Endothelial cell of hepatic sinusoid (primary cell): ENCODE results near the gene TRIB2.

Experiments
- in situ Hi-C: cut with HindIII; loops from 2 replicates; pipeline ENCODE4 v1.10.0; 2017; ENCODE audit warnings: low sequenced_read_pairs

Gene TRIB2

DNA sequence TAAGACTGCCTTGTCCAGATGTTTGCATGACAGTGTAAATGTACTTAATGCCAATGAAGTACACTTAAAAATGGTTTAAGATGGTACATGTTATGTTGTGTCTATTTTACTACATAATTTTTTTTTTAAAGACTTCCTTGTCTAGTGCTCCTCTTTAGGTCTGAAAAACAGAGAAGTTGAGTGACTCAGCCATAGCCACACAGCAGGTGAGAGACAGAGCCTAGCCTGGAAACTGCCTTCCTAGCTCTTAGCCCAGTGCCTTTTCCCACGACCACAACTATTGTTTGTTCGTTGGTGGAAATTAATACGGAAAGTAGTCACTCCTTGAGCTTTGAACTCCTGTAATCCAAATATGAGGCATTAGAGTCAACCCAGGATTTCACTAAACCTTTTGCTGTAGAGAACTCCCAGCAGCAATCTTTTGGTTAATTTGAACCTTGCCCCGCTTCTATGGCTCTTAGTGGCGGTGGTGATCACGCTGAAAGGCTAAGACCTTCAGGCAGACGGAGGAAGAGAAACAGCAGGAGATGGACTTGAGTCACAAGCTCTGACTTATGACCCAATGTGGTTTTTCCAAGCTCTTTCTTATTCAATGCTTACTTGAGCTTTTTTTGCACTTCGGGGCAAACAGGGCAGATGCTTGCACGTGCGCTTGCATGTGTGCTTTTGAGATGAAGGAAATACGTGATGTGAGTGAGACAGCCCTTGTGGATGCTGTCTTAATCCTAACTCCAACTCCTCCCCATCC lies 21.2 kb downstream of the TRIB2 start:
- in situ Hi-C loops, result no loop called here

DNA sequence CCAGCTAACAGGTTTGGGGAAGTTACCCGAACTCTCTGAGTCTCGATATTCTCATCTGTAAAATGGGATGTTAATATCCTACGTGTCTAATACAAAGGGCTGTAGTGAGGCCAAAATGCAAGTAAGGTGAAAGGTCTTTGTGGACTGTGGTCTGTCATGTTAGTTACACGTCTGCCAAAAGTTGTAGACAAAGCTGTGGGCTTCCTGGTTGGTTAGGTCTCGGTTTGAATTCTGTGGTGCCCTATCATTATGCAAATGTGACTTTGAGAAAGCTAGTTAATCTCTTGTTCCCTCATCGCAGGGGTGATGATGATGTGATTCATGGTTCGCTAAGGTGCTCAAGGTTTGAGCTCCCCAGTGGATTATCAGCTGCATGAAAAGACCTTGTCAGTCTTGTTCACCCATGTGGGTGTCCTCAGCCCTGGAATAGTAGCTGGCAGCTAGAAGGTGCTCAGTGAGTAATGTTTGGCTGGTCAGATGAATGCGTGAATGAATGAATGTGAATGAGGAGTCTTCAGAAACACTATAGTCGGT lies 23.1 kb downstream of the TRIB2 start:
- in situ Hi-C loops, result no loop called here

DNA sequence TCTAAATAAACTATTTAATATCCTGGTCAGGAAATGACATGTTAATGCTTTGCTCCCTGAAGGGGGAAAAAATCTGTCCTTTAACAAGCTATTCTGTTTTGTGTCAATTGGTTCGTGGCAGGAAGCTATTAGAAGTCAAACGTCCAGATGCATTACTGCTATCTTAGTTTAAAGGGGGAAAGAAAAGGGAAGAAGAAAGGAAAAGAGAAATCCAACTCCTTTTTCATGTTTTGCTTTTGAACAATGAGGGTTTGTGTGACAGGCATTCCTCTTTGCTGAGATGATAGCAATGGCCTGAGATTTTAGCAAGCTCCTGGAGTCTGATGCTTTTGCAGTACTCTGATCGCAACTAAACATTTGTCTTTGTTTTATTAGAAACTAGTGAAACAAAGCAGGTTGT lies 24.6 kb downstream of the TRIB2 start:
- in situ Hi-C loops, result no loop called here

DNA sequence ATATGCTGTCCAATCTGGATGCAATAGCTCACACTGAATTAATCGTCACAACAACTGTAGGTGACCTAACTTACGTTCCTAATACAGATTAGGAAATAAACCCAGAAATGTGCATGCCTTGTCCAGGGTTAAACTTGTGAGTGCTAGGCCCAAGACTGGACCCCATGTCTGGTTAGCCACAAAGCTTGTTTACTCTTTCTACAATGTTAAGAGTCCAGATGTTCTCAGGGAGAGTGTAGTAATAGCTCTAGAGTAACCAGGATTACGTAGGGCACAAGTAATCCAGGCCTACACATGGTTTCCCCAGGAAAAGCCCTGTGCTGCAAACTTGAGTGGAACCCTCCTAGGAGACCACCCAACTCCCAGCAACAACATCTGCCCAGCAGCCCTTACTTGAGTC lies 26.2 kb downstream of the TRIB2 start:
- in situ Hi-C loops, result no loop called here

DNA sequence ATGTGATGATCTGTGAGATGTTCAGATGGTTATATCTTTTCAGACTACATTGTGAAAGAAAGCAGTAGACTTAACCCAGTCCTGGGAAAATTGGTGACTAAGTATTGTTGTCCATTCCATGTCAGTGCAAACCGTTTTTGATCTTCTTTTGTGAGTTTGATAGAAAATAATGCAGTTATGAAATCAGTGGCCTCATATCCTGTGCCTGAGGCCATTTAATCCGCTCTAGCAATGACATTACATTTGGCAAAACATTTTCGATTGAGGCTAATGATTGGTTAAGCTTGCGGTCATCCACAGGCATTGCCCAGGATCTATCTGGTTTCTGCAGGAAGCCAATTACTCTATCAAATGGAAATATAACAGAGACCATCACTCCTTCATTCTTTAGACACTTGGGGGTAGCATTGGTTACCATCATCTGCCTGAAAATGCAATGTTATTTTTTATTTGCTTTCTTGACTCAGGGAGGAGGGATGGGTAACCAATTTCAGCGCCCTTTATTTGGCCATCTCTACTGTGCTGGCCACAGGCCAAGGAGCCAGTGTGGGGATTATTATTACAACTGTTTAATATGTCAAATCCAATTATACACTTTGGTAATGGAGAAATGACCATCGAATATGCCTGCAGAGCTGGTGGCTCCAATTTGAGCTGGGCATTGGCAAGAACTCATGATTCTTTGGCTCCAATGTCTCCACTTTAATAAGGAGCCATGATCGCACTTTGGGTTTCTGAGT lies 33.6 kb downstream of the TRIB2 start:
- in situ Hi-C loops, result no loop called here

DNA sequence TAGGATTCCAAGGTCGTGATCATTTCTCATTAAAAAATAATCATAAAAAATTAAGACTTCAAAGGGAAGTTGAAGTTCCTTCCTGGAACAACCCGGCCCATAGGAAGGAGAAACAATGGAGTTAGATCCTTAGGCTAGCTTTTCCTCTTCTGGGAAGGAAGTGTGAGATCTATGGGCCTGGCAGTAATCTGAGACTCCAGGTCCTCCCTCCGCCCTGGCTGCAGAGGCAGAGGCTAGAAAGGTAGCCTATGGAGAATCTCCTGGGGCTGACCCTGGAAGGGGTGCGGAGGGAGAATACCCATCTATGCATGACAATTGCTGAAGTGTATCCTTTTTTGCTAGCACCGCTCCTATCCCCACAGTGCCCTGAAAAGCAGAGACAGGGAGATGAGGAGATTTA lies 37.9 kb downstream of the TRIB2 start:
- in situ Hi-C loops, result no loop called here

DNA sequence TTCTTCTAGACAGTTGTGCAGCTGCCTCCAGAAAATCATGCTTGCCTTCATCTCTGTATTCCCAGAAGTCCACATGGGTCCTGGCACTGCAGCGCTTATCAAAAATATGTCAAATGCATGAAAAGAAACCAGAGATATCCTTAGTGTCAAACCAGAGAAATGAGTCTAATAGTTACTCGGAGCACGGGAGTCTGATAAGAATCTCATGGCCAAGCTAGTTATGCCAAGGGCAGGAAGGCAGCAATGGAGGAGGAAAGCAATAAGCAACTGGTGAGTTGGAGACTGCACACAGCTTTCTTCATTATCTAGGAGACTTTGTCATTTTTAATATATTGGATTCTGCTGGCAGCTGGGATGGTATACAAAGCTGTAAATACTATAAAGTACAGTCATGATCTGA lies 38.6 kb downstream of the TRIB2 start:
- in situ Hi-C loops, result no loop called here

DNA sequence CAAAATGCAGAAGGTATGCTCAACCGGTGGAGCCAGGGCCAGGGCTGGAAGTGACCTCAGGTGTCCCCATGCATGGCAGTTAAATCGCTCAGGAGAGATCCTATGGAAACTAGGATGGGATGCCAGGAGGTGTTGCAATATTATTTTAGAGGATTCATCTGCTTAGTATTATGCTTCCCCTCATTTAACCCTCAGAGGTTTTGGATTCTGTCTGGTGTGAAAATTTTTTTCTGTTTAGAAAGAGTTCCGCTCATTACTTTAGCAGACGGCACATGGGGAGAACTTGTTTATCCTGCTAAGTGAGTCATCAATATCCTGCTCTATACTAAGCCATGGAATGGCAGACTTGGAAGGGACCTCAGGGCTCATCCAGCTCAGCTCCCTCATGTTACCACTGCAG lies 42.5 kb downstream of the TRIB2 start:
- in situ Hi-C loops, result no loop called here

DNA sequence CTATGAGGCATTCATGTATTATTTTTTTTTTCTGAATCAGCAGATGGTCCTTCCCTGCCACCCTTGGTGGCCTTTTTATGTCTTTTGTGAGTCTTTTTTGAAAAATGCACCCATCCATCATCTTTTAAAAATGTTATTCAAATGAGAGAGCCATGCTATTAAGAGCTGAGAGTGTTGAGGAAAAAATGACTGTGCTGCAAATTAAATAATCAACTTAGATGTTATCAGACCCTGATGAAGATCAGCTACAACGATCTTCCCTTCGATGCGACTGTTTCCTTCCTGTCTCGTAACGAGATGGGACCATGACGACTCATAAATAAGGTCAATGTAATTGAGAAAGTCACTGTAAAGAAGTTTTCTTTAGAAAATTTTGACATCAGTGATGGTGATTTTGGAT lies 44.4 kb downstream of the TRIB2 start:
- in situ Hi-C loops, result no loop called here

DNA sequence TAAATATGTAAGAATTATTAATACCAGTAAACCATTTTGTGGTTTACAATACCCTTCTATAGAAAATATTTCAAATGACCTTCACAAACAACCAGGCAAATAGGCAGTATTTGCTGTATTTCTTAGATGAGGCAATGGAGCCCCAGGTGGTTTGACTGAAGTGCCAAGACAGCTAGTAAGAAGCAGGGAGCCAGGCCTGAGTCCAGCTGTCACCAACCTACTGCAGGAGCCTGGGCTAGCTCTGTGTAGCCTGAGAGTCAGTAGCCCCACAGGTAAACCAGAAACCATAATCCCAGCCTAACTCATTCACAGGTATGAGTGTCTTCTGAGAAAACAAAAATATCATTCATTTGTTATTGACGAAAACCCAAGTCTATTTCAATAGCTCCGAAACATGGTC lies 45.6 kb downstream of the TRIB2 start:
- in situ Hi-C loops, result no loop called here

DNA sequence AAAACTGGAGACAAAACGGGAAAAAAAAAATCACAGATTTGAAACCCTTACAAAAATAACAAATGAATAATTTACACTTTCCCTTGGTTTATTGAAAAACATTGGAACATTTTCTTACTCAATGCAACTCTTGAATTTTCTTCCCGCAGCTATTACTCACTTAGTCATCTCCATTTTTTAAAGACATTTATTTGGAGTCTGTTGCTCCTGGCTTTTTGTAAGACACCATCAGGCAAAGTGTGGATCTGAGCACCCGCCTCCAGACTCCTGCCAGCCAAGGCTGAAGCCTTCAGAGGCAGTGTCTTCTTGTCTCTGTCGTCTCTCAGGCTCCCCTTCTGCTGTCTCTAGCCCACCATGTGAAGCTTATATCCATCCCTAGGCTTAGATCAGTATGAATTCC lies 46.2 kb downstream of the TRIB2 start:
- in situ Hi-C loops, result no loop called here

DNA sequence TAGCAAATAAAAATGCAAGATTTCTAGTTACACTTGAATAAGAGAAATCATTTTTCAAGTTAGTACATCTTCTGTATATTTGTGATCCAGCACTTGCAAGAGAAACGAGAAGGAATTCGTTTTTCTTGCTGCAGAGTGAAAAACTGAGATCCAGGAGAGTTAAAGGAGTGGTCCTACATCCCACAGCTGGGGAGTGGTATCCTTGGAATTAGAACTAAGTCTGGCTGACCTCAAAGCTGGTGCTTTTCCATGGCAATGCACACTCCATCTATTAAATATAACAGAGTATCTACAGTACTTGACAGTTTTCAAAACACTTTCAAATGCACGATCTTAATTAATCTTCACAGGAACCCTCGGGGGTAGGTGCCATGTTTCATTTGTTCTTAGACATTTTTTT lies 46.8 kb downstream of the TRIB2 start:
- in situ Hi-C loops, result no loop called here

DNA sequence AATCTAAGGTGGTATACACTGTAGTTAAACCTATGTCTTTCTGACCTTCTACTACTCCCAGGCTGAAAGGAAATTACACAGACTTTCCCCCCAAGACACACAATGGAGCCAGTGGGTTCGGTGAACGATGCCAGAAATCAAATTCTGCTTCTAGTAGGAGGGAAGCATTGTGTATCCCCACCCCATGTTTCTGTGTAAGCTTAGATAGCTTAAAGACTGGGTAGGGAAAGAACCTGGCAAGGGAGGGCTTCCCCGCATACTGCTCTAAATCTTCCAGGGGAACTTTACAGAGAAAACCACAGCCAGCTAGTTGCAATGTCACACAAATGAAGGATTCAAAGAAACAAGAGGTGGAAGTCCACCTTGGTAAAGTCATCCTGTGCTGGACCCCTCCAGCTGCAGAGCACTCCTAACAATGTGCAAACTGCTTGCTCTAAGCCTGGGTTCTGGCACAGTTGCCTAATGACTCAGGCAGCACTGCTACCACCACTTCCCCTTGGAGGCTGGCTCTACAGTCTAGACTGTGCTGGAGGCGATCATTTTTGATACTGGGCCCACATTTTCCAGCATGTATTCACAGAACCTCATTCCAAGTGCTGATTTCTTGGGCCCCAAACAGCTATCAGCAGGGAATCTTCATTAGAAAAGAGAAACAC lies 47.5 kb downstream of the TRIB2 start:
- in situ Hi-C loops, result no loop called here

DNA sequence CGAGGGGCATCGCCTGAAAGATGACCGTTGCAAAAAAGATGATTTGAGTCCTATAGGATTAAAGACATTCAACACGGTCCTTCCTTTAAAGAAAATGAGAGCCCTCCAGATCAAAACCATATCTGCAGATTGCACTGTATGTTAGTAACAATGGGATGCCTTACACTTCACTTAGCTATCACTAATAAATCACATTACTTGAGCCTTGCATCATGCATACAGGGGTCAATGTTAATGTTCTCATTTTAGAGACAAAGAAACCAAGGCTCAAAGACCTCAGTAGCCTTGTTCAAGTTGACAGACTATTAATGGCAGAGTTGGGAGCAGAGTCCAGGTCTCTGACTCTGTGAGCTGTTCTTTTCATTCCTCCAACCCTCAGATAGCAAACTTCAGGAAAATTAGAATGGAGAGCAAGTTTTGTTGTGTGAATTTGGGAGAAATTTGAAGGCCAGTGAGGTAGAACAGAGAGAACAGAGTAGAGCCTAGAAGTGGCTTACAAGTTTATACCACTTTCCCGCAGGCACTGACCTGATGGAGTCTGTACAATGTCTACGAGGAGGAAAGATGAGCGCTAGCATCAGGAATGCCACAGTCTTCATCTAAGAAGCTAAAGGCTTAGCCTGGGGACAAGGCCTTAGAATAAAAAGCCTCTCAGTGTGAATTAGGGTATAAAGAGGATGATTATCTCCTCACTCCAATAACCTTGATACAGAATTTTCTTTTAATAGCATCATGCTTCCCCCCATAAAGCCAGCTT lies 48.3 kb downstream of the TRIB2 start:
- in situ Hi-C loops, result no loop called here

DNA sequence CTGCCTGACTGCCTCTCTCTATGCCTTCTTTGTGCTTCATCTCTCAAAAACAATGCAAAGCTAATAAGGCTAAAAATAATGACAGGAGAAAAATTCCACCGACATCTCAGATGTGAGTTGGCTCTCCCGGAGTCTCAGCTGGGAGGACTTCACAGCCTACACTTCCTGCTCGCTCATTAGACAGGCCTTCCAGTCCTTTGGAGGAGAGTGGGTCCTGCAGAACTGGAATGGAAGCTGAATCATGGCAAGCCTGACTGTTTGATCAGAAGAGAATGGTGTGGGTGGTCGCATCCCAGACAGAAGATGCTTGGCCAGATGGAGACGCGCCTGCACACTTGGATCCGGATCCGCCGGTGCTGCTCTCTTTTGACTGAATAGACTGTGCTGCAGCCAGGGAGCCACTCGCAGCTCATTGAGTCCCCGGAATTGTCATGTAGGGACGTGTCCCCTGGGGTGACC lies 49.7 kb downstream of the TRIB2 start:
- in situ Hi-C loops, result no loop called here

DNA sequence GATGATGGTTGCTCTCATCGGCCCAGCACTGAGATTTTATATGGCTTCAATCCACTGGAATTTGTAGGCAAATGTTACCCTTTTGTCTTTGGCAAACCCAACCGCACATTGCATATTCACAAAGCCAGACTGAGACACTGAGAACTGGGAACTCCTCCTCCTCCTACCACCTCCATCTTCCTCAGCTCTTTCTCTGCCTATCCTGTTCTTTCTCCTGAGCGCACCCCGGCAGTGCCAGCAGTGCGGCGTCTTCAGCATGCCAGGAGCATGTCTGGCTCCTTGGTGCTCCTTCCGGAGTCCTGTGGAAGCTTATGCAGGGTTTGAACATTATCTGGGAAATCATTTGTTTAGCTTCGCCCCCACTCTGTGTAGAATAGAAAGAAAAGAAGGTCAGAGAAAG lies 50.8 kb downstream of the TRIB2 start:
- in situ Hi-C loops, result no loop called here

DNA sequence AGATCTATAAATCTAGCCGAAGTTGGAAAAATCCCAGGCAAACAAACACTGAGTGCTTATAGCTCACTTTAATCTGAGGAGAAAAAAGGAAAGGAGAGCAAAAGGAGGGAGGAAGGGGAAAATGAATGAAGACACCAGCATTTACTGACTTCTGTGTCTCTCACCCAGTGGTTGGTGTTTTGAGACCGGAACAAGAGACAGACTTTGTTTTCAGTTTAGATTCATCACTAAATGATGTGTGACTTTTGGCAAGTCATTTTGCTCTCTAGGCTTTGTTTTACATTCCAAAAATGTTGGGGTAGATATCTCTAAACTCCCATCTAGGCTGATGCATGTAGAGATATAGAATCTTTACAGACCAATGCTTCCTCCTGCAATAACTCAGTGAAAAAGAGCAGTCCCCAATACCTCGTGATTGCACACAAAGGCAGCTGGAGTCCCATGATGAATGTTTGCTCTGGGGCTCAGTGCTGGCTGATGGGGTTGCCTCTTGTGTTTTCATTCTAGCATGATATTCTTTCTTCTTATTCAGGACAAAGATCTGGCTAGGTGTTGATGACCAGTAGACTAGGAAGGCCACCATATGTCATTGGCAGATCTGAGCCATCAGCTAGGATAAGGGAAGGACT lies 51.4 kb downstream of the TRIB2 start:
- in situ Hi-C loops, result no loop called here

DNA sequence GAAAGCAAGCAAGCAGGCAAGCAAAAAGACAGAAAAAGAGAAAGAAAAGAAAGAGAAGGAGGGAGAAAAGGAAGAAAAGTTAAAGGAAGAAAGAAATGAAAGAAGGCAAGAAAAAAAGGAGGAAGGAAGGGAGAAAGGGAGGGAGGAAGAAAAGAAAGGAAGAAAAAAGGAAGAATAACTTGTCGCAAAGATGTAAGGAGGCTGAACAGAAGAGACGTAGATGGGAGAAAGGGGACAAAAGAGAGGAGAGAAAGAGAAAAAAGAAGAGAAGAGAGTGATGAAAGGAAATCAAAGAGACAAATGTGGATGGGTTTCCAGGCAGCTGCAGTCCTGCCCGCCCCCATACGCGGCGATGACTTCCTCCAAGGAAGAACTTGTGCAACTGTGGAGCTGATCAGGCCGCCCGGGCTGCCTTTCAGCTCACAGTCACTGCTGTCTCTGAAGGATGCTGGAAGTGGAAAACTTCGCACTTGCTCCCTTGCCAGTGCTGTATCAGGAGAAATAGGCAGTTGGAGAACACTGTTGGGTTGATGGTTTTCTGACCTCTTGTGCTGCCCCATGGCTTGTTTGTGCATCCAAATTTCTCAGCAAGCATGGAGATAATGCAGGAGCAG lies 52.9 kb downstream of the TRIB2 start:
- in situ Hi-C loops, result no loop called here

DNA sequence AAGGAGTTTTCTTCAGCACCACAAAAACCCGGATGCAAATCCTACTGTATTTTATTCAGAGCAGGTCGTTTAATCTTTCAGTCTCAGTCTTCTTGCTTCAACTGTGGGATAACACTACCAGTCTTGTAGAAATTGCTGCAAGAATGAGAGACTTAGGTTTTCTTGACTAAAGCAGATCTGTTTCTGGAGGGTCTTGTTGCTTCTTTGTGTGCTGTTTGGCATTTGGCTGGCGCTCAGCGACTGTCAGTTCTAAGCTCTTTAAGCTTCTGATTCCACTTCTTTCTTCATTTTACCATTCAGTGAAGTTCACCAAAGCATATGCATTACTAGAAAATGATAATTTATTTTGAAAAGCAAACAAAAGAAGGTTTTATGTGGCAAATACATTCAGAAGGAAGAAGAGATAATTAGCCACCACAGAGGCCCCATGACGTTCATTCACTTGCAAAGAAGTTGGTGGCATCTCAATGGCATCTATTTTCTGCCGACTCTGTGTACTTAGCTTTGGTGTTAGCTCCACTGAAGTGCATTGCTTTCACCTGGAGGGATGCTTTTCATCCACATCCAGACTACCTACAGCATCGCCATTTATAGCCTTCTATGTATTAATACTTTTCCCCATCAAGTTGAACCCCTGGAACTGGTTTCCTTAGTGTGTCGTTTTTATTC lies 53.7 kb downstream of the TRIB2 start:
- in situ Hi-C loops, result no loop called here

DNA sequence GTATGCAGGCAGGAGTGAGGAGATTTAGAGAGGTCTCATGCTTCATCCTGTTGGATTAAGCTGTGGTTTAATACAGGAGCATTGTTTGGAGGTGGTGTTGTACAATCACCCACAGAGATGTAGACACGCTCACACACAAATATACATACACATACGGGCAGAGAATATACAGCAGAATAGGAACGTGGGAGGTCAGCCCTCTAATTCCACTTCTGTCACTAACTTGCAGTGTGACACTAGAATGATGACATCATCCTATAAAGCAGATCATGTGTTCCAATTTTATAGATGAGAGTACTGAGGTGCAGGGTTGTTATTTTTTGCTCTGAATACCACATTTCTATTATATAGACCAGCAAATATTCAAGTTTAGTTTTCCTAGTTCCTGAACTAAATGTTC lies 54.4 kb downstream of the TRIB2 start:
- in situ Hi-C loops, result no loop called here
